Gastroesophageal sphincter (tissue), 3 donors: Measurements from ENCODE around the gene FAM24B.

Experiments used
- CTCF ChIP-seq, 4 experiments: fragments of 200-600 bp in 2 of 4; fragments of 450-650 bp in 2 of 4; sonication (generic) in 1 of 4; IDR thresholded peaks; one replicate each; pipeline ENCODE4 v1.5.1; 2017 to 2019; ENCODE audit warnings: antibody characterized with exemption in 4 of 4, mild to moderate bottlenecking in 2 of 4, moderate library complexity in 2 of 4
- POLR2A ChIP-seq, 2 donors: fragments of 450-650 bp; IDR thresholded peaks; one replicate each; pipeline ENCODE4 v1.6.1; 2017; ENCODE audit warnings: antibody characterized with exemption in 2 of 2, mild to moderate bottlenecking in 2 of 2, moderate library complexity in 1 of 2
- POLR2AphosphoS5 ChIP-seq: sonication (generic); formaldehyde crosslinking; IDR thresholded peaks from one replicate; pipeline ENCODE4 v1.6.1; 2017; ENCODE audit warnings: antibody characterized with exemption

- TF ChIP-seq POLR2A (IDR thresholded peaks at IDR 0.05), result no peak
- no peak for TF ChIP-seq CTCF (IDR thresholded peaks at IDR 0.05)
- TF ChIP-seq POLR2AphosphoS5, result no peak
Measured at GRCh38 chr10:122822973-122823690, 56.2 kb downstream of the FAM24B start.
